IMR-90 (cell line): ENCODE results near the gene EFNA5. TPM values are rescaled to one million over a fixed set of nuclear protein-coding genes. Genes with fewer than 3 reads are reported as not detected.

Experiments used
- ATAC-seq: fragments of 200-7000 bp; cut with Tn5 transposase; 2 replicates; pipeline ENCODE4 v1.9.1; 2020; ENCODE audit warnings: low read depth, mild to moderate bottlenecking, moderate library complexity
- BruUV-seq: library from RNA; stranded (reverse); fragments of 400-500 nt; replicated peaks from 2 replicates; lab custom pipeline; 2021; lab: Mats Ljungman, UMichigan
- CTCF ChIA-PET: fragments of 300-600 bp; formaldehyde crosslinking; extraction: SDS; loops from one replicate; lab custom pipeline; 2021; ENCODE audit warnings: antibody characterized with exemption; lab: Yijun Ruan, JAX
- POLR2A ChIA-PET: fragments of 300-600 bp; sonication (Branson Sonifier 250); formaldehyde crosslinking; loops from one replicate; lab custom pipeline; 2022; ENCODE audit warnings: antibody characterized with exemption; ENCODE audit not compliant: unreplicated experiment; lab: Charles Lee
- DNase-seq: peaks from one replicate; pipeline ENCODE4 v3.0.0; 2013
- H2AFZ ChIP-seq: replicated peaks from 2 replicates; pipeline ENCODE3; 2013; ENCODE audit warnings: low read length, mild to moderate bottlenecking; ENCODE audit not compliant: poor library complexity
- H2AK5ac ChIP-seq: 2 replicates; pipeline ENCODE4 v1.6.1; 2013; ENCODE audit warnings: low read depth, low read length, inconsistent platforms
- H2AK9ac ChIP-seq: replicated peaks from 2 replicates; pipeline ENCODE3; 2013; ENCODE audit warnings: mild to moderate bottlenecking, low read depth, low read length, moderate library complexity; ENCODE audit not compliant: poor library complexity
- H2BK120ac ChIP-seq: 2 replicates; pipeline ENCODE4 v1.6.1; 2013; ENCODE audit warnings: low read depth, low read length, inconsistent platforms
- H2BK15ac ChIP-seq: 3 replicates; pipeline ENCODE4 v1.6.1; 2013; ENCODE audit warnings: low read depth, low read length, inconsistent platforms
- H2BK20ac ChIP-seq: 2 replicates; pipeline ENCODE4 v1.6.1; 2013; ENCODE audit warnings: low read depth, mild to moderate bottlenecking, inconsistent platforms, low read length, moderate library complexity
- H2BK5ac ChIP-seq: 2 replicates; pipeline ENCODE4 v1.6.1; 2013; ENCODE audit warnings: mild to moderate bottlenecking, low read depth, low read length, inconsistent platforms; ENCODE audit not compliant: poor library complexity, severe bottlenecking
- H3K14ac ChIP-seq: replicated peaks from 2 replicates; pipeline ENCODE4 v1.6.1; 2013; ENCODE audit warnings: low read depth, low read length, inconsistent platforms
- H3K18ac ChIP-seq: 2 replicates; pipeline ENCODE4 v1.6.1; 2013; ENCODE audit warnings: low read depth, low read length, control low read depth
- H3K23ac ChIP-seq: 2 replicates; pipeline ENCODE4 v1.6.1; 2013; ENCODE audit warnings: low read depth, low read length, inconsistent platforms
- H3K27ac ChIP-seq: 2 replicates; pipeline ENCODE4 v1.5.1; 2013; ENCODE audit warnings: mild to moderate bottlenecking, control low read depth, low read length; ENCODE audit not compliant: insufficient read depth
- H3K27me3 ChIP-seq: 2 replicates; pipeline ENCODE4 v1.6.1; 2013; ENCODE audit warnings: low read length; ENCODE audit not compliant: control insufficient read depth, insufficient read depth
- H3K36me3 ChIP-seq: 2 replicates; pipeline ENCODE4 v1.6.1; 2013; ENCODE audit warnings: low read length, mixed read lengths; ENCODE audit not compliant: control insufficient read depth, insufficient read depth
- H3K4ac ChIP-seq: 2 replicates; pipeline ENCODE4 v1.6.1; 2013; ENCODE audit warnings: low read depth, low read length, inconsistent platforms
- H3K4me1 ChIP-seq: 2 replicates; pipeline ENCODE4 v1.6.1; 2013; ENCODE audit warnings: low read length, mixed read lengths; ENCODE audit not compliant: control insufficient read depth, insufficient read depth
- H3K4me2 ChIP-seq: 2 replicates; pipeline ENCODE4 v1.6.1; 2013; ENCODE audit warnings: low read depth, mild to moderate bottlenecking, control low read depth, low read length, moderate library complexity
- H3K4me3 ChIP-seq: 2 replicates; pipeline ENCODE4 v1.5.1; 2013; ENCODE audit warnings: low read depth, mild to moderate bottlenecking, control low read depth, low read length, moderate library complexity; ENCODE audit not compliant: insufficient read depth
- H3K56ac ChIP-seq: 2 replicates; pipeline ENCODE4 v1.6.1; 2013; ENCODE audit warnings: low read length, inconsistent platforms; ENCODE audit not compliant: insufficient read depth; ENCODE audit errors: extremely low read depth
- H3K79me1 ChIP-seq, 2 experiments: 2 replicates each; pipeline ENCODE4 v1.6.1; 2013; ENCODE audit warnings: low read length in 2 of 2, inconsistent platforms in 1 of 2, low read depth in 1 of 2
- H3K9ac ChIP-seq: 2 replicates; pipeline ENCODE4 v1.6.1; 2013; ENCODE audit warnings: low read depth, low read length, control low read depth
- H3K9me1 ChIP-seq: 2 replicates; pipeline ENCODE4 v1.6.1; 2013; ENCODE audit warnings: low read length, inconsistent platforms; ENCODE audit not compliant: insufficient read depth
- H3K9me3 ChIP-seq: 2 replicates; pipeline ENCODE4 v1.6.1; 2013; ENCODE audit warnings: low read length; ENCODE audit not compliant: control insufficient read depth, insufficient read depth
- H4K20me1 ChIP-seq: 2 replicates; pipeline ENCODE4 v1.6.1; 2013; ENCODE audit warnings: low read length, inconsistent platforms; ENCODE audit not compliant: insufficient read depth
- H4K5ac ChIP-seq: 2 replicates; pipeline ENCODE4 v1.6.1; 2013; ENCODE audit warnings: mild to moderate bottlenecking, low read depth, low read length, control low read depth
- H4K8ac ChIP-seq, 2 experiments: 2 replicates each; pipeline ENCODE4 v1.6.1; 2013; ENCODE audit warnings: low read depth in 2 of 2, low read length in 2 of 2, control low read depth in 1 of 2, inconsistent platforms in 1 of 2
- H4K91ac ChIP-seq: 2 replicates; pipeline ENCODE4 v1.6.1; 2013; ENCODE audit warnings: low read depth, low read length, inconsistent platforms; ENCODE audit not compliant: insufficient read depth
- CHD1 ChIP-seq: IDR thresholded peaks from 2 replicates; pipeline ENCODE4 v1.6.1; 2012; ENCODE audit warnings: low read depth, low read length, improper control_type of control experiment
- MAFK ChIP-seq: IDR thresholded peaks from 2 replicates; pipeline ENCODE4 v1.6.1; 2012; ENCODE audit warnings: low read depth, low read length, improper control_type of control experiment
- MAZ ChIP-seq: IDR thresholded peaks from 2 replicates; pipeline ENCODE4 v1.6.1; 2012; ENCODE audit warnings: low read depth, mild to moderate bottlenecking, low read length, improper control_type of control experiment, moderate library complexity, borderline replicate concordance
- MXI1 ChIP-seq: IDR thresholded peaks from 2 replicates; pipeline ENCODE4 v1.6.1; 2012; ENCODE audit warnings: low read depth, mild to moderate bottlenecking, low read length, moderate library complexity, borderline replicate concordance
- SMC3 ChIP-seq: fragments of 150-350 bp; IDR thresholded peaks from 2 replicates; pipeline ENCODE4 v1.6.1; 2016; ENCODE audit warnings: low read depth, mild to moderate bottlenecking, antibody characterized with exemption, low read length, moderate library complexity
- WGBS, 2 experiments: methylation state at CpG; one replicate each; pipeline versions ENCODE4 v1.1.5 to v1.1.7; 2013; ENCODE audit warnings: missing lambda C conversion rate in 2 of 2; ENCODE audit not compliant: insufficient read length in 1 of 2; ENCODE audit errors: extremely low coverage in 2 of 2; 5-methylcytosine and 5-hydroxymethylcytosine counted together
- dilution Hi-C: fragments of 300-500 bp; cut with HindIII; formaldehyde crosslinking; loops from one replicate; pipeline ENCODE4 v1.14.3; 2018; ENCODE audit warnings: low sequenced_read_pairs; ENCODE audit not compliant: unreplicated experiment
- in situ Hi-C: fragments of 300-500 bp; cut with MboI; formaldehyde crosslinking; loops from 3 replicates; pipeline ENCODE4 v1.14.3; 2019; ENCODE audit warnings: low sequenced_read_pairs, inconsistent platforms, mixed read lengths
- intact Hi-C: fragments of 100-400 bp; cut with micrococcal nuclease; formaldehyde crosslinking; loops from 2 replicates; pipeline ENCODE4 v1.10.0; 2022
- polyA plus RNA-seq, 3 experiments: library from polyadenylated mRNA; depleted of rRNA; stranded (reverse); fragments of >200 nt; gene quantifications; 2 replicates each; pipeline ENCODE4 v1.2.3, GENCODE V29; 2012; ENCODE audit warnings: low replicate concordance in 1 of 3
- total RNA-seq: library from RNA; depleted of rRNA; stranded (reverse); fragments of >200 nt; gene quantifications from 2 replicates; pipeline ENCODE4 v1.2.3, GENCODE V29; 2012
- TF ChIP-seq, protein P1 (sequence below): conservative IDR thresholded peaks from 2 replicates; pipeline ENCODE4 v1.5.1; 2012; ENCODE audit warnings: mild to moderate bottlenecking, low read depth, low read length, improper control_type of control experiment

Gene EFNA5
- total and polyA plus RNA-seq, 2 of the 4 experiments (the other 2 are of a cell fraction) = 1.5 to 1.6 TPM

DNA sequence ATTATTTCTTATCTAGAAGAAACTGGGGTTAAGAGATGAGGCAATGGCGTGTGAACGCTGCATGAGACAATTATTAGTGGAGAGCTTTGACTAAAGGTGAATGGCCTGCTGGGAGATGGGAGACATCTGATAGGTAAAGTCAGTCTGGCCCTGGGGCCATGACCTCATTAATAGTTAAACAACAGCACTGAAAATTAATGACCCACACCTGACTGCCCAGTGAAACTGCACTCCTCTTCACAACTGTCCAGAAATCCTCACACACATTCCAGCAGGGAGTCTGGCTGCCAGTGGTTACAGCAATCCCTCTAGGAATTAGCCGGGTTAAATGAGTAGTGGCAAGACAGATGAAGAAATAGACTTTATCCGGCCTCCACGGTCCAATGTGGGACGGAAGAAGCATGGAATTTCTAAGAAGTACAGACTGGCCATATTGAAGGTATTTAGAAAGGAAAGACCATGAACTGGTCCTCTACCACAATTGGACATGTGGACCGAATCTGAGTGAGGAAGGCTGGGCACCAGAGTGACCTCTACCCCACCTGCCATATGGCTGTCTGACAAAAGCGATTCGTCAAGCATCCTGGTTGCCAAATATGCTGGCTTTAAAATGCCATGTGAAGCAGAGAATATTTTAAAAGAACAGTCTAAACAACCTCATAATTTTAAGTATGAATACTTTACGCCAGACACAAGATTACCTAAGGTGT, 138.4 kb downstream of the EFNA5 start:
- H3K4me3 ChIP-seq = no peak overlapping the region
- no peaks in the 10 kb centered on the region for H3K9me3 ChIP-seq
- in situ Hi-C loops (no loop called here), dilution Hi-C loops (no loop called here), intact Hi-C loops (no loop called here)
- ChIA-PET POLR2A (no interaction called here), CTCF (no interaction called here)
- H2AK9ac ChIP-seq = no peak overlapping the region
- 0 out of 4 replicates have a peak, but pooled peaks cover 0 to 2% of the 10 kb centered on the region in 2 experiments for H3K79me1 ChIP-seq
- no peaks in the 10 kb centered on the region for H3K36me3 ChIP-seq
- no peak overlapping the region for H2BK5ac ChIP-seq
- no CpG with 5 or more reads among the region's 10 CpGs for WGBS, 2 experiments
- H2AFZ ChIP-seq = no peak overlapping the region
- no peak overlapping the region for H3K56ac ChIP-seq
- H3K4me2 ChIP-seq = no peak overlapping the region
- H3K4me1 ChIP-seq = no peaks in the 10 kb centered on the region
- BruUV-seq = no TSS peak
- H3K23ac ChIP-seq = no peak overlapping the region
- no peak overlapping the region for H4K8ac ChIP-seq
- peaks cover 2% of the 10 kb centered on the region; the same call in 1 of the 2 replicates for H3K9me1 ChIP-seq
- no peak overlapping the region for H3K9ac ChIP-seq
- no peak overlapping the region for H2BK15ac ChIP-seq
- H3K4ac ChIP-seq = no peak overlapping the region
- H4K5ac ChIP-seq = no peak overlapping the region
- no peak overlapping the region for H3K27ac ChIP-seq
- H3K18ac ChIP-seq = no peak overlapping the region
- no peak overlapping the region for H3K14ac ChIP-seq
- H2BK20ac ChIP-seq = no peak overlapping the region
- H2BK120ac ChIP-seq = no peak overlapping the region
- H4K91ac ChIP-seq = no peak overlapping the region
- ATAC-seq (no peak), DNase-seq (no peak)
- no peaks in the 10 kb centered on the region for H3K27me3 ChIP-seq
- no peak overlapping the region for H2AK5ac ChIP-seq
- no peaks in the 10 kb centered on the region for H4K20me1 ChIP-seq
- TF ChIP-seq MAFK = no peak
- TF ChIP-seq MXI1 = no peak
- TF ChIP-seq, protein P1, sequence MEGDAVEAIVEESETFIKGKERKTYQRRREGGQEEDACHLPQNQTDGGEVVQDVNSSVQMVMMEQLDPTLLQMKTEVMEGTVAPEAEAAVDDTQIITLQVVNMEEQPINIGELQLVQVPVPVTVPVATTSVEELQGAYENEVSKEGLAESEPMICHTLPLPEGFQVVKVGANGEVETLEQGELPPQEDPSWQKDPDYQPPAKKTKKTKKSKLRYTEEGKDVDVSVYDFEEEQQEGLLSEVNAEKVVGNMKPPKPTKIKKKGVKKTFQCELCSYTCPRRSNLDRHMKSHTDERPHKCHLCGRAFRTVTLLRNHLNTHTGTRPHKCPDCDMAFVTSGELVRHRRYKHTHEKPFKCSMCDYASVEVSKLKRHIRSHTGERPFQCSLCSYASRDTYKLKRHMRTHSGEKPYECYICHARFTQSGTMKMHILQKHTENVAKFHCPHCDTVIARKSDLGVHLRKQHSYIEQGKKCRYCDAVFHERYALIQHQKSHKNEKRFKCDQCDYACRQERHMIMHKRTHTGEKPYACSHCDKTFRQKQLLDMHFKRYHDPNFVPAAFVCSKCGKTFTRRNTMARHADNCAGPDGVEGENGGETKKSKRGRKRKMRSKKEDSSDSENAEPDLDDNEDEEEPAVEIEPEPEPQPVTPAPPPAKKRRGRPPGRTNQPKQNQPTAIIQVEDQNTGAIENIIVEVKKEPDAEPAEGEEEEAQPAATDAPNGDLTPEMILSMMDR = no peak
- no peak for TF ChIP-seq MAZ
- TF ChIP-seq CHD1 = no peak
- no peak for TF ChIP-seq SMC3
